Bronchial epithelial cell (primary cell): ENCODE data around the gene SECISBP2L. TPM values are rescaled to one million over a fixed set of nuclear protein-coding genes. Genes with fewer than 3 reads are reported as not detected.

Experiments
- DNase-seq: peaks from one replicate; pipeline ENCODE4 v3.0.0-alpha.2; 2010; ENCODE audit warnings: low read depth
- FAIRE-seq: peaks from 2 replicates; lab custom pipeline; 2011; peaks lifted over from hg19 to GRCh38; lab: Jason Lieb, UNC
- H3K27me3 ChIP-seq: 2 replicates; pipeline ENCODE4 v1.5.1; 2011; ENCODE audit warnings: low read length; ENCODE audit not compliant: control insufficient read depth, insufficient read depth
- H3K36me3 ChIP-seq: 2 replicates; pipeline ENCODE4 v1.5.1; 2011; ENCODE audit warnings: low read length; ENCODE audit not compliant: control insufficient read depth, insufficient read depth
- H3K4me3 ChIP-seq: 2 replicates; pipeline ENCODE4 v1.5.1; 2011; ENCODE audit warnings: mild to moderate bottlenecking, low read depth, low read length, control low read depth
- total RNA-seq: library from RNA; depleted of rRNA; stranded (reverse); fragments of >200 nt; gene quantifications from 2 replicates; pipeline ENCODE4 v1.2.1, GENCODE V29; 2014
- TF ChIP-seq, protein P1 (sequence below): IDR thresholded peaks from 2 replicates; pipeline ENCODE4 v1.5.1; 2011; ENCODE audit warnings: mild to moderate bottlenecking, moderate library complexity, low read length, control low read depth, inconsistent platforms; ENCODE audit not compliant: insufficient read depth, severe bottlenecking

Gene SECISBP2L
- total RNA-seq, 1 donor from 2014 or later = 9.0 TPM

GRCh38 chr15:48964898-48965297 lies 81.3 kb downstream of the SECISBP2L start:
- FAIRE-seq (no peak), DNase-seq (no peak)
- H3K4me3 ChIP-seq = no peak overlapping the region
- TF ChIP-seq, protein P1, sequence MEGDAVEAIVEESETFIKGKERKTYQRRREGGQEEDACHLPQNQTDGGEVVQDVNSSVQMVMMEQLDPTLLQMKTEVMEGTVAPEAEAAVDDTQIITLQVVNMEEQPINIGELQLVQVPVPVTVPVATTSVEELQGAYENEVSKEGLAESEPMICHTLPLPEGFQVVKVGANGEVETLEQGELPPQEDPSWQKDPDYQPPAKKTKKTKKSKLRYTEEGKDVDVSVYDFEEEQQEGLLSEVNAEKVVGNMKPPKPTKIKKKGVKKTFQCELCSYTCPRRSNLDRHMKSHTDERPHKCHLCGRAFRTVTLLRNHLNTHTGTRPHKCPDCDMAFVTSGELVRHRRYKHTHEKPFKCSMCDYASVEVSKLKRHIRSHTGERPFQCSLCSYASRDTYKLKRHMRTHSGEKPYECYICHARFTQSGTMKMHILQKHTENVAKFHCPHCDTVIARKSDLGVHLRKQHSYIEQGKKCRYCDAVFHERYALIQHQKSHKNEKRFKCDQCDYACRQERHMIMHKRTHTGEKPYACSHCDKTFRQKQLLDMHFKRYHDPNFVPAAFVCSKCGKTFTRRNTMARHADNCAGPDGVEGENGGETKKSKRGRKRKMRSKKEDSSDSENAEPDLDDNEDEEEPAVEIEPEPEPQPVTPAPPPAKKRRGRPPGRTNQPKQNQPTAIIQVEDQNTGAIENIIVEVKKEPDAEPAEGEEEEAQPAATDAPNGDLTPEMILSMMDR = no peak
- H3K27me3 ChIP-seq = peaks cover 5% of the 10 kb centered on the region
- no peaks in the 10 kb centered on the region for H3K36me3 ChIP-seq

DNA sequence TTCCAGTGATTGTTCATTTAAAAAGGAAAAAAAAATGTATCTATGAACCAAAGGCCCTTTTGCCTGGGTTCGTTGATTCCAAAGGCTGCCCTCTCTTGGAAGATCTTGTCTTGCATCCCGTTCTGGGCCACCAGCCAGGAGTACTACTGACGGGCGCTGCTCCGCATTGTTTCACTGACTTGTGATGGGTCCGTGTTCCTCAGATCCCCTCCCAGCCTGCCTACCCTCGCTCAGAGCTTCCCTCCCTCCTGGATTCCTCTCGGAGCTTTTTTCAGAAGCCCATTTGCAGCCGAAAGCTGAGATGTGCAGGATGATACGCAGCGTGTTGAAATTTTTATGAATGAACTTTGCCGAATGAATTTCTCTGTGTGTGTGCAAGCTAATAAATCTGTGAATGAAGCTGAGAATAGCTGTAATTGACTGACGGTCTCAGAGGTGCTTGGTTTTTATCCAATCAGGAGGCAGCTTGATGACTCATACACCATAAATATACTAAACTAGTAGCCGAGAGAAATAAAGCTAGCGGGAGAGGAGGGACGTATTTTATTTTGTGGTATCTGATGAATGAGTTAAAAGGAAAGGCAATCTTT lies 82.6 kb downstream of the SECISBP2L start, which contains the start of gene SHC4:
Gene SHC4 (minus strand): TSS at position 396 of the 590 bp plus-strand sequence. CDS start 904 bp downstream, outside the sequence.
- TF ChIP-seq, protein P1 = peak; percentile 15
- H3K4me3 ChIP-seq = peak within 1 kb of the TSS; percentile 39
- no peak for FAIRE-seq
- H3K36me3 ChIP-seq = no peaks in the 10 kb centered on the region
- DNase-seq = peak; percentile 86
- H3K27me3 ChIP-seq = peaks cover 5% of the 10 kb centered on the region

GRCh38 chr15:48962662-48963523 lies 83.4 kb downstream of the SECISBP2L start:
- H3K4me3 ChIP-seq = peak overlapping the region; percentile 39
- peak; percentile 47 for DNase-seq

GRCh38 chr15:48955967-48956366 lies 90.3 kb downstream of the SECISBP2L start:
- FAIRE-seq (no peak), DNase-seq (no peak)
- Histone ChIP-seq H3K4me3 (no peak overlapping the region), H3K36me3 (no peaks in the 10 kb centered on the region), H3K27me3 (peaks cover 1% of the 10 kb centered on the region)
- TF ChIP-seq, protein P1 = no peak

More at GRCh38 chr15:48962662-48963523, 83.4 kb downstream of the SECISBP2L start:
- no peak for FAIRE-seq
- Histone ChIP-seq H3K36me3 (no peaks in the 10 kb centered on the region), H3K27me3 (peaks cover 5% of the 10 kb centered on the region)
- TF ChIP-seq, protein P1 = no peak

DNA sequence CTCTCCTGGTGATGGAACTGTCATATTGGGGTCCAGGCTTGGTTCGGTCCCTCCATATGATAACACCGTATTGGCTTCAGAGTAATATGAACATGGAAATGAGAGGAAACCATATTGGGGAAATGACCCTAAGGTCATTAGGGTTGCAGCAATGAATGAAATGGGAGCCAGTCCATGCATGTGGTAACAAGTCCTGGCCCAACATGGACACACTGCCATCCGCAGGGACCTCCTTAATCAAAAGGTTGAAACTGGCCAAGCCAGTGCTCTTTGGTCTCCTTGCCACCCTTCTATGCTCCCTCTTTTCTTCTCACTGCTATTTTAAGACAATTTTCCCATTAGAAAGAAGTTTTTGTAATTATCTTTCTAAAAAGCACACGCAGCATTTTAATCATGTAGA lies 90.9 kb downstream of the SECISBP2L start:
- TF ChIP-seq, protein P1 = no peak
- DNase-seq (no peak), FAIRE-seq (no peak)
- H3K4me3 ChIP-seq = no peak overlapping the region
- peaks cover 1% of the 10 kb centered on the region for H3K27me3 ChIP-seq
- no peaks in the 10 kb centered on the region for H3K36me3 ChIP-seq
